HG03135 (cell line): Measurements from ENCODE around the gene FAM222A.

Source experiments
- ATAC-seq: cut with Tn5 transposase; IDR thresholded peaks from one replicate; pipeline ENCODE4 v1.9.1; 2021; ENCODE audit warnings: mild to moderate bottlenecking, moderate library complexity; ENCODE audit not compliant: unreplicated experiment

FAM222A gene

GRCh38 chr12:109758426-109759420, 45.1 kb downstream of the FAM222A start:
- ATAC-seq: no peak

DNA sequence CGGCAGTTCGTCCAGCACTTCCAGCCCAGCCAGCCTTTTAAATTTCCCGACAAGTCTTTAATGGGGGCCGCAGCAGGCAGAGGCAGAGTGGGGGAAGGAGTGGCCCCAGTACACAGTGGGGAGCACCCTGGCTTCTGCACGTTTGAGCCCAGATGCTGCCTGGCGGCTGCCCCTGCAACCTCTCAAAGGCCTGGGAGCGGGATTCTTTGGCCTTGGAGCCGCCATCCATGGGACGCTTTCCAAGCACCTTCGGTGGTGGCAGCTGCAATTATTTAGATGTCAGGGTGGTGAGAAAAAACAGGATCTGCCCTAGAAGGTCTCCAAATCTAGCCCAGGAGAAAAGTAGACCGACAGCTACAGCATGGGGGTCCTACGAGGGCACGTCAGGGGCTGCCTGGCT, 46.0 kb downstream of the FAM222A start:
- no peak for ATAC-seq

- ATAC-seq: no peak
Measured at GRCh38 chr12:109760031-109760929, 46.7 kb downstream of the FAM222A start.

DNA sequence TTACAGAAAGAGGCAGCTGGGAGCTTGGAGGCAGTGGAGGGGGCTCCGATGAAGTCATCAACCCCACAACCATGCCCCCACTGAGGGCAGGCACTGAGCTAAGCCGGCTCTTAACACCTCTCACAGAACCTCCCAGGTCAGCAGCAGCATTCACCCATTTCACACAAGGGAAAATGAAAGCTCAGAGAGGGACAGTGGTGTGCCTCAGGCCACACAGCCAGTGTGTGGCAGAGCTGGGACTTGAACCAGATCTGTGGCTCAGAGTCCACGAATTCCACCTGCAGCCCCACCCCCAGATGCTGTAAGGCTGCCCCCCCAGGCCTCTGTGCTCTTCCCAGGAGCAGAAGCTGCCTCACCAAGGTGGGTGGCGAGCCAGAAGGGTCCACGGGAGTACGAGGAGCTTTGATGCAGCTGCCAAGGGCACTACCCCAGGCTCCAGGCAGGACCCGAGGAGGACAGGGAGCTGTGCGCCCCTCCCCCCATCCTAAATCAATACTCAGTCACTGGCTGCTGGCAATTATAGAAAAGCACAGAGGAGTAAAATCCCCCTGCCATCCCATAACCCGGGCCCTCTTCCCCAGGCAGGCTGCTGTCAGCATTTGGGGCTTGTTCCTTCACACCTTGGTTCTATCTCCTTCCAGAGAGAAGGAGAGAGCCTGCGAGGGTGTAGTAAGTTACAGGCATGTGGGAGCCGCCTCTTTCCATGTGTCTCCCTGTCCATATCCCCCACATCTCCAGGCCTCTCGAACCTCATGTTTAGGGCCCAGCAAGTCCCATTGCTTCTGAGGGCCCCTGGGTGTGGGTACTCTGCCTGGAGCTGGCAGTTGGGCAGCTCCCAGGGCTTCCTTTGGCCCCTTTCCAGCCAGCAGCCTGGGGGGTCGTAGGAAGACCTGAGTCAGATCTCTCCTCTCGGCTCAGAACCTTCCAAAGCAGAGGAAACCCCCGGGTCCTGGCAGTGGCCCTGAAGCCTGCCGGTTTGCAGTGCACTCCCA, 47.6 kb downstream of the FAM222A start:
- no peak for ATAC-seq

DNA sequence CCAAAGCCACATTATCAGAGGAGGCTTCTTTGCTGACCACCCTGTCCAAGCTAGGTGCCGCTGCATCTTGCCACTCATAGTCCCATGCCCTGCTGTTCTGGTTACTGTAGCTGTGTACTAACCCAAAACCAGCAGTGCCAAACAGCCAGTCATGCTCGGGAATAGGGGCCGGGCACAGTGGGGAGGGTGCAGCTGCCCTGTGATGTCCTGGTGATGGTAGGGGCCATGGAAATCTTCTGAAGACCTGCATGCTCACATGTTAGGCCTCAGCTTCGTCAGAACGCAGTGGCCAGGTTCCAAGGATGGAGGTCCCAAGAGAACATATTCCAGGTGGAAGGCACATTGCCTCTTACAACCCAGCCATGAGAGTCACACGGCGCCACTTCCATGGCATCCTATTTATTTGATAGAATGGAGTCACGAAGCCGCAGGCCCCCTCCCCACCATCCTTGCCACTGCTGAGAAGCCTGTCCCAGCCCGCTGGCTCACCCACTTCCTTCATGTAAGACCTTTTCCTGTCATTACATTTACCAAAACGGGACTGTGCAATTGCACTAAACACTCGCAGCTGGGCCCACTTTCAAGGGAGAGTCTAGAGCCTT, 48.5 kb downstream of the FAM222A start:
- ATAC-seq: no peak

- ATAC-seq: no peak
Measured at GRCh38 chr12:109762673-109763191, 49.1 kb downstream of the FAM222A start.

- no peak for ATAC-seq
Measured at GRCh38 chr12:109763201-109763841, 49.7 kb downstream of the FAM222A start.

GRCh38 chr12:109764123-109764522, 50.5 kb downstream of the FAM222A start:
- ATAC-seq: no peak

- no peak for ATAC-seq
Measured at GRCh38 chr12:109764776-109765445, 51.3 kb downstream of the FAM222A start.

DNA sequence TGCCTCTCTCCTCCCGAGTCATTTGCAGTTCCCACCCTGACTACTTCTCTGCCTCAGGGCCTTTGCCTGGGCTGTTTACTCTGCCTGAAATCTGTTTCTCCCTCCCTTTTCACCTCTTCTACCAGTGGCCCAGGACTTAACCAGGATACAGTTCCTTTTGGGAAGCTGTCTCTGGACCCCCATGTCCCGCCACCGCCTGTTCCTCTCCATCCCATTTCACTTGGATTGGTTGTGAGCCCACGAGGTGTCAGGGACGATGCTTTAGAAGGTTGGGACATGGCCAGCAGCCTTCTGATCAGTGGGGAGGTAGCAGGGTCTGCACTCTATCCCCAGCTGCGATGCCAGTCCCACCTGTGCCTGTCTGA, 51.8 kb downstream of the FAM222A start:
- no peak for ATAC-seq

GRCh38 chr12:109766251-109766778, 52.7 kb downstream of the FAM222A start:
- ATAC-seq: no peak

GRCh38 chr12:109767456-109767855, 53.8 kb downstream of the FAM222A start:
- no peak for ATAC-seq

DNA sequence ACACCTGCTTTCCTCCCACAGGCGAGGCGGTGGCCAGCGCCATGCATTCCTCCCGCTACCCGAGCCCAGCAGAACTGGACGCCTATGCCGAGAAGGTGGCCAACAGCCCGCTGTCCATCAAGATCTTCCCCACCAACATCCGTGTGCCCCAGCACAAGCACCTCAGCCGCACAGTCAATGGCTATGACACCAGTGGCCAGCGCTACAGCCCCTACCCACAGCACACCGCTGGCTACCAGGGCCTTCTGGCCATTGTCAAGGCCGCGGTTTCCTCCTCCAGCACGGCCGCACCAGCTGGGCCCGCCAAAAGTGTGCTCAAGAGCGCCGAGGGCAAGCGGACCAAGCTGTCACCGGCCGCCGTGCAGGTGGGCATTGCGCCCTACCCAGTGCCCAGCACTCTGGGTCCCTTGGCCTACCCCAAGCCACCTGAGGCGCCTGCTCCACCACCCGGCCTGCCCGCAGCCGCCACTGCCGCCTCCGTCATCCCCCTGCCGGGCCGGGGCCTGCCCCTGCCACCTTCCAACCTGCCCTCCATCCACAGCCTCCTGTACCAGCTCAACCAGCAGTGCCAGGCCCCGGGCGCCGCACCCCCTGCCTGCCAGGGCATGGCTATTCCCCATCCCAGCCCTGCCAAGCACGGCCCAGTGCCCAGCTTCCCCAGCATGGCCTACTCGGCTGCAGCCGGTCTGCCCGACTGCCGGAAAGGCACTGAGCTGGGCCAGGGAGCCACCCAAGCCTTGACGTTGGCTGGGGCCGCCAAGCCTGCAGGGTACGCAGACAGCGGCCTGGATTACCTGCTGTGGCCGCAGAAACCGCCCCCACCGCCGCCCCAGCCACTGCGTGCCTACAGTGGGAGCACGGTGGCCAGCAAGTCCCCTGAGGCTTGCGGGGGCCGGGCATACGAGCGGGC, 54.6 kb downstream of the FAM222A start:
- ATAC-seq: no peak

DNA sequence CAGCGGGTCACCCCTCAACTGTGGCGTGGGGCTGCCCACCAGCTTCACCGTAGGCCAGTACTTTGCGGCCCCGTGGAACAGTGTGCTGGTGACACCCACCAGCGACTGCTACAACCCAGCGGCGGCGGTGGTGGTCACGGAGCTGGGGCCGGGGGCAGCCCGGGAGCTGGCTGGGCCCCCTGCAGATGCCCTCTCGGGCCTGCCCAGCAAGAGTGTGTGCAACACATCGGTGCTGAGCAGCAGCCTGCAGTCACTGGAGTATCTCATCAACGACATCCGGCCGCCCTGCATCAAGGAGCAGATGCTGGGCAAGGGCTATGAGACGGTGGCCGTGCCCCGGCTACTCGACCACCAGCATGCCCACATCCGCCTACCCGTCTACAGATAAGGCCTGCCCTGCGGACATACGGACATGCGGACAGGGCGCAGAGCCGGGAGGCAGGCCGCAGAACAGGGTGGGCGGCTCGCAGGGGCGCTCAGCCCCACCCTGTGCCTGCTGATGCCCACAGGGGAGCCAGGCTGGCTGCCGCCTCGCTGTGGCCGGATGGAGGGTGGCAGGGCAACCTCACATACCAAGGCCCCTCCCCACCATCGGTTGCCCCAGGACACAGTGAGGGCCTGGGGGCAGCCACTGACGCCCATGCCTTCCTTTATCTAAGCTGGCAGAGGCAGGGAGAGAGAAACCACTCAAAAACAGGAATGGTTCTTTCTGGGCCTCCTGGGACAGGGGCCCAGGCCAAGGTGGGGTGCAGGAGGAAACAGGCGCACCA, 55.5 kb downstream of the FAM222A start:
- no peak for ATAC-seq

- ATAC-seq: no peak
Measured at GRCh38 chr12:109770104-109770860, 56.7 kb downstream of the FAM222A start.
